ENCODE results near the gene SCN5A.

SCN5A gene

GRCh38 chr3:38606561-38606960 is 42.9 kb downstream of the SCN5A start:
- TF ChIP-seq, protein P1, sequence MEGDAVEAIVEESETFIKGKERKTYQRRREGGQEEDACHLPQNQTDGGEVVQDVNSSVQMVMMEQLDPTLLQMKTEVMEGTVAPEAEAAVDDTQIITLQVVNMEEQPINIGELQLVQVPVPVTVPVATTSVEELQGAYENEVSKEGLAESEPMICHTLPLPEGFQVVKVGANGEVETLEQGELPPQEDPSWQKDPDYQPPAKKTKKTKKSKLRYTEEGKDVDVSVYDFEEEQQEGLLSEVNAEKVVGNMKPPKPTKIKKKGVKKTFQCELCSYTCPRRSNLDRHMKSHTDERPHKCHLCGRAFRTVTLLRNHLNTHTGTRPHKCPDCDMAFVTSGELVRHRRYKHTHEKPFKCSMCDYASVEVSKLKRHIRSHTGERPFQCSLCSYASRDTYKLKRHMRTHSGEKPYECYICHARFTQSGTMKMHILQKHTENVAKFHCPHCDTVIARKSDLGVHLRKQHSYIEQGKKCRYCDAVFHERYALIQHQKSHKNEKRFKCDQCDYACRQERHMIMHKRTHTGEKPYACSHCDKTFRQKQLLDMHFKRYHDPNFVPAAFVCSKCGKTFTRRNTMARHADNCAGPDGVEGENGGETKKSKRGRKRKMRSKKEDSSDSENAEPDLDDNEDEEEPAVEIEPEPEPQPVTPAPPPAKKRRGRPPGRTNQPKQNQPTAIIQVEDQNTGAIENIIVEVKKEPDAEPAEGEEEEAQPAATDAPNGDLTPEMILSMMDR (IDR thresholded peaks at IDR 0.05; ENCODE audit: low read length, missing control alignments): no peak
- no peak overlapping the region for H3K4me3 ChIP-seq (replicated peaks; ENCODE audit: low read depth, low read length)
- DNase-seq (ENCODE audit: low read depth): no peak

DNA sequence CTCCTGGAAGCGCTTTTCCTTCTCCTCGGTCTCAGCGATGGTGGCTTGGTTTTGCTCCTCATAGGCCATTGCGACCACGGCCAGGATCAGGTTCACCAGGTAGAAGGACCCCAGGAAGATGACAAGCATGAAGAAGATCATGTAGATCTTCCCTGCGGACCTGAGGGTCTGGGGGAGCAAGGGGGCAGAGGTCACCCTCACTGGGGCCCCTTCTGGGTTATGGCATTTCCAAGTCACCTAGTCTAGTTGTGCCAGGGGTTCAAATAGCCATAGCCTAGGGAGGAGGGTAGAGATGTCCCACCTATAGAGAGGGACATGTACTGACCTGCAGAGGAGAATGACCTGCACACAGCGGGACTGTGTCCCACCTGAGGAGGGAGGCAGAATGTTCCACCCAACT is 43.5 kb downstream of the SCN5A start:
- TF ChIP-seq, protein P1 (IDR thresholded peaks at IDR 0.05; ENCODE audit: low read length, missing control alignments): no peak
- DNase-seq (ENCODE audit: low read depth): no peak

DNA sequence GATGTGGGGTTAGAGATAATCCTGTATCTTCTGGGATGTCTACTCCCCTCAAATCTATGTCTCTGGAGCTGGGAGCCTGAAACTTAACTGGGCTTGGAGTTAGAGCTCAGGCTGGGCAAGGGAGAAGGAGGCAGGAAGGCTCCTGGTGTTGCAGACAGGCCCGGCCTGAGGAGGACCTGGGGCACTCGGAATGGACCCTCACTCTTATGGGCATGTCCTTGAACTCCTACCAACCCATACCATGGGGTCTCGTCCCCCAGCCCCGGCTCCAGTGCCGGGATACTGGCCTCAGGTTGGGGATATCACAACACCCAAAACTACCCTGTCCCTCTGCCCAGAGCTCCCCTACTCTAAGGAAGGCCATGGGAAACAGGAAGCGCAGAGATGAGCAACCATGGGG is 45.2 kb downstream of the SCN5A start:
- H3K4me3 ChIP-seq (replicated peaks; ENCODE audit: low read depth, low read length): no peak overlapping the region
- no peak for DNase-seq (ENCODE audit: low read depth)
- TF ChIP-seq, protein P1 (IDR thresholded peaks at IDR 0.05; ENCODE audit: low read length, missing control alignments): no peak

More for the DNA sequence above, 43.5 kb downstream of the SCN5A start:
- no peak overlapping the region for H3K4me3 ChIP-seq (replicated peaks; ENCODE audit: low read depth, low read length)

- no peak overlapping the region for H3K4me3 ChIP-seq (replicated peaks; ENCODE audit: low read depth, low read length)
- DNase-seq (ENCODE audit: low read depth): no peak
- TF ChIP-seq, protein P1 (IDR thresholded peaks at IDR 0.05; ENCODE audit: low read length, missing control alignments): no peak
These were observed 45.8 kb downstream of the SCN5A start for GRCh38 chr3:38603731-38604131.

DNA sequence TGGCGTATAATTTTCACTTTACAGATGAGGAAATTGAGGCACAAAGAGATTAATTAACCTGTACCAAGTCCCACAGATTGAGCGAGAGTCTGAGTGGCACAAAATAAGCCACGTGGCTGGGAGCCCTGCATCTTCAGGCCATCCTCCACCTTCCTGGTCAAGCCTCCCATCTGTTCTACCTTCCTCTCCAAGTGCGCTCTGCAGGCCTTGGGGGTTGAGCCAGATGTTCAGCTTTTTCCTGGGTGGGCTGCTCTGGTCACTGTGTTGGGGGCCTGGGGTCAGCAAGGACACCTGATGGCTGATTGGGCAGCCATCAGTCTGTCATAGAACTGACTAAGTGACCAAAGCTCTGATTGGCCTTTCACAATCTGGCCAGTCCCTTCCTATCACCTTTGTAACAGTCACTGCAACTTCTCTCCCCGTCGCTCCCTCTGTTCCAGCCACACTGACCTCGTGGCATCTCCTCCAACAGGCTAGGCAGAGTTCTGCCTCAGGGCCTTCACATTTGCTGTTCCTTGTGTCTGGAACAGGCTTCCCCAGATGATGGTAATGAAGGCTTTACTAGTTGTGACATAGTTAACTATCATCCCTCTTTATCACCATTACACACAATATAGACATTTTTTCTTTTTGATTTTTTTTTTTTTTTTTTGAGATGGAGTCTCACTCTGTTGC is 46.8 kb downstream of the SCN5A start:
- no peak for DNase-seq (ENCODE audit: low read depth)
- H3K4me3 ChIP-seq (replicated peaks; ENCODE audit: low read depth, low read length): no peak overlapping the region
- TF ChIP-seq, protein P1 (IDR thresholded peaks at IDR 0.05; ENCODE audit: low read length, missing control alignments): no peak

- TF ChIP-seq, protein P1 (IDR thresholded peaks at IDR 0.05; ENCODE audit: low read length, missing control alignments): no peak
- no peak overlapping the region for H3K4me3 ChIP-seq (replicated peaks; ENCODE audit: low read depth, low read length)
- no peak for DNase-seq (ENCODE audit: low read depth)
These were observed 47.4 kb downstream of the SCN5A start for GRCh38 chr3:38601956-38602550.

- DNase-seq (ENCODE audit: low read depth): no peak
- TF ChIP-seq, protein P1 (IDR thresholded peaks at IDR 0.05; ENCODE audit: low read length, missing control alignments): no peak
- no peak overlapping the region for H3K4me3 ChIP-seq (replicated peaks; ENCODE audit: low read depth, low read length)
These were observed 48.9 kb downstream of the SCN5A start for GRCh38 chr3:38600551-38600950.

All from fibroblast of pulmonary artery (primary cell).